ENCODE measurements around the gene HELB.
"Not testable (repeated sequence)": the region's sequence is repeated elsewhere in the genome, so short reads cannot be mapped to it uniquely, and the experiment has no call there.

HELB gene

DNA sequence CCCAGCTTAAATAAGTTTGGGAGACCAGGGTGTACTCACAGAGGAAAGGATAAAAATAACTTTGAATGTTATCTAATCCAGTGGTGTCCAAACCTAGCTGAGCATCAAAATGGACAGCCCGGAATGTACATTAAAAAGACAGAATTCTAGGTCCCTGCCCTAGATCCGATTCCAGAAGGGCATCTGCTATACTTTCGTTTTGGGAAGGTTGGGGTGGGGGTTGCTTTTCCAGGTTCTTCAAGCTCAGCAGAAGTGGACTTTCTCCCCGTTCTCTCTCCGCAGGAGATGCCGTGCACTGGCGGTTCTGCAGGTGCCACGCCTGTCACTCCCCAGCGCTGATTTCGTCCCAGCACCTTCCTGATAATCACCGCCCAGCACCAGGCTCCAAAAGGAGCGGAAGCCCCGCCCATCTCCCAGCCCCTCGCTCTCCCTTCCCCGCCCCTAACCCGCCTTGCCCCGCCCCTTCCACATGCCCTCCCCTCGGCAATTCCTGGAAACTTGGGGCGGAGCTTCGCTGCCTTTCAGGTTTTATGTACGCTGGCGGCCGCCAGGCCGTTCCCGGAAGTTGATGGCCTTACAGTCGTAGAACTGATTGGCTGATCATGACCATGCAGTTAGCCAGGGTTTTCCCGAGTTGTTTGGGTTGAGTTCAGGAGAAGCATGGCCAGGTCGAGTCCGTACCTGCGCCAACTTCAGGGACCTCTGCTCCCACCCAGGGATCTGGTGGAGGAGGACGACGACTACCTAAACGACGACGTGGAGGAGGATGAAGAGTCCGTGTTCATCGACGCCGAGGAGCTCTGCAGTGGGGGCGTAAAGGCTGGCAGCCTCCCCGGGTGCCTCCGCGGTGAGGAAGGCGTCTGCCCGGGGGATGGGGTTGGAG, at the start of gene HELB:
TSS of gene HELB (plus strand) at position 550 of the 883 bp plus-strand sequence. CDS start at position 661, 111 bp downstream.
- FAIRE-seq, result peak; percentile 98

DNA sequence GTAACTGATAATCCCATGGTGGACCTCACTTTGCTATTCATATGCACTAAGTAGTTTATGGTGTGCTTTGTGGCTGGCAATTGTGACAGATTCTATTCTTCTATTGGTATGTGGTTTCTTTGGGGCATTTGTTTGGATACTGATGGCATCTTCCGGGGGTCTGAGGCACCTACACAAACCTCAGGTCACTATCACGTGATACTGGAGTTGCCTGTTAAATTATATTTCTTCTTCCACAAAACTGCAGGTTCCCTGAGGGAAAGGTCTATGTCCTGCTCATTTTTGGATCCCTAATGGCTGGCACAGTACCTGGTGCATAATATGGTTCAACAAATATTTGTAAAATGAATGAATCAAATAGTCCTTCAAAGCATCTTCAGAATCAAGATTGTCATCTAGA, 49.5 kb upstream of the HELB start:
- FAIRE-seq, result no peak

DNA sequence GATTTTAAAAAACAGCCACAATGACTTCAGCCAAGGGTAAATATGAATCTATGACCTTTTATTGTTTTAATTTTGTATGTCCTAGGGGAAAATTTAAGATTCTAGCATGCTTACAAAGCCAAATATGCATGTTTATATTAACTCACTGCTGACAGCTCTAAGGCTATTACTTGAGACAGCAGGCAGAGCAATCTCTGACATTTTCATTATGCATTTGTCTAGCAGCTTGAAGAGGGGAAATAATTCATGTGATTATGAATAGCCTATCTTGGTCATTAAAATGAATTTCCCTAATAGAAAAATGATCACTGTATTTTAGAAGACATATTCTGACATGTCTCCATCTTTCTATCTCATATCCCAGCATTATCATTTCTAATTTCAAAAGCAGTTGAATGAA, 46.6 kb upstream of the HELB start:
- no peak for FAIRE-seq

DNA sequence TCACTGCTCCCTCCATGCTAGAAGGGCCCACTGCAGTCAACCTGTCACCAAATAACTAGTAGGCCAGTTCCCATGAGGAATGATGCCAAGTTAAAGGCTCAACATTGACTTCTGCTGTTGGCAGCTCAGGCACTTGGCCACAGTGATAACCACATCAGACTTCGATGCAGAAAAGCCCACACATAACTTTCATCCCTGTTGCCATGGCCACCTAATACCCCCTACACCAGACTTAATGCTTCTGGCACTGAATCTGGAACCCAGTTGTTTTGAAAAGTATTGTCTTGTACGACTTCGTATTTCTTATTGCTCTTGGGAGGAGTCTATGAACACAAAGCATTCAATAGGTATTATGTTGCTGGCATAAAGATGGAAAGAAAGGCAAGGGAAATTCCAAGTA, 44.3 kb upstream of the HELB start:
- no peak for FAIRE-seq

DNA sequence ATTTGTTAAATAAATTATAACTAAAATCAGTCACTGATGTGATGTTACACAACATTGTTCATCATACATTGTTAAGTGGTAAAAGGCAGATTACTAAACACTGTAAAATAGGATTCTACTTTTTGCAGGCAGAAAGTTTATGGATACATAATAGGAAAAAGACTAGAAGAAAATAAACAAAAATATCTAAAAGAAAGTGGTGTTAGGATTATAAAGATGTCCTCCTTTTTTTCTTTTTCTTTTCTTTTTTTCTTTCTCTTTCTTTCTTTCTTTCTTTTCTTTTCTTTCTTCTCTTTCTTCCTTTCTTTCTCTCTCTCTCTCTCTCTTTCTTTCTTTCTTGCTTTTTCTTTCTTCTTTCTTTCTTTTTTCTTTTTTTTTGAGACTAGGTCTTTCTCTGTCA, 39.6 kb upstream of the HELB start:
- FAIRE-seq, result no peak

DNA sequence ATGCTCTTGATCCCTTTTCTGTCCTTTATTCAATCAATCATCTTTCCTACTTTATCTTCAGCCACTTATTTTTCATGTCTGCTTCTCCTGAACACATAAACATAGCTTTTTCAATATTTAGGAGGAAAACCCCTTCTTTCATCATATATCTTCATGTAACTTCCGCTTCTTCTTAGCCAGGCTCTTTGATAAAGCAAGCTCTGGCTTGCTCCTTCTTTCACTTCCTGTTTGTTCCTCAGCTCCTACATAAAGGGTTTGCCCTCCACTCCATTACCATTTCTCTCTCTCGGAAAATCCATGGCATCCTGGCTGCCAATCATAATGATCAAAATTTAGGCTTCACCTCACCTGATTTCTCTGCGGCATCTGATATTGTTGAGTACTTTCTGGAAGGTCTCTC, 33.7 kb upstream of the HELB start:
- no peak for FAIRE-seq

DNA sequence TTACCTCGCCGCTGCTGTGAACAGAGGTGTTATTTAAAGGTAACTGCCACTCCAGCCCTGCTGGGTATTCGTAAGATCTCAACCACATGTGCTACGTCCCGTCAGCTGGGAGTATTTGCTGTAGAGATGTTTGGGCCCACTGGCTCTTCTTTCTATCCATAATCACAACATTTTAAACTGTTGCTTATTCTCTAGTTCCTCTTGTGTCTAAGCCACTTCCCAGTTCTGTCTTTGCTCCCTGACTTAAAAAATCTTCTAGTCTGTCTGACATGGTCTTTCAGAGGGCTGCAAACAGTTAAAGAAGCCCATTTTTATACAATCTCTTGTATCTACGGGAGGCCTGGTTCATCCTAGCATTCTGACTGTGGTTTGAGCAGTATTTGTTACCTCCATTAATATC, 33.2 kb upstream of the HELB start:
- no peak for FAIRE-seq

DNA sequence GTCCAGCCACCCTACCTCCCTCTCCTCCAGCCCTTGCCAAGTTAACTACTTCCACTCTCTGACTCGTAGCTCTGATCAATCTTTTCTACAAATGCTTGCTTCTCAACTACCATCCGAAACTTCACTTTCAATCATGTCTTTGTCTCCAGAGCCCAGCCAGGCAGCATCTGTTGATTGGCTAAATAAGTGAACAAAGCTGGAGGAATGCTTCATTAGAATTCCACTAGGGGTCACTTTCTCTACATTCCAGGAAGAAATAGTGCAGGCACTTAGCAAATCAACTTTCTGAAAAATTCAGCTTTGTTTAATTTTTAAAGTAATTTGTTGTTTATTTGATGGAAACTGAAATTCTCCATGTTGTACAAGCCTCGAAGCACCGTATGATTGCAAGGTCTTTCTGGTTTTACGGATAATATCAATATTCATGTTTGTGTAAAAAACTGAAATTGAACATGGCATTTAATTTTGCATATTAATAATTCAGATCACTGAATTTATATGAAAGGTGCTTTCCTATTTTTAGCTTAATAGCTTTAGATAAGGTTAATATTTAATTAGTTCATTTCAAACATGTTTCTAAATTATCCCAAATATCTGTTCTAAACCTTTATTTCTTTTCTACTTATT, 32.4 kb upstream of the HELB start:
- FAIRE-seq, result peak; percentile 91

DNA sequence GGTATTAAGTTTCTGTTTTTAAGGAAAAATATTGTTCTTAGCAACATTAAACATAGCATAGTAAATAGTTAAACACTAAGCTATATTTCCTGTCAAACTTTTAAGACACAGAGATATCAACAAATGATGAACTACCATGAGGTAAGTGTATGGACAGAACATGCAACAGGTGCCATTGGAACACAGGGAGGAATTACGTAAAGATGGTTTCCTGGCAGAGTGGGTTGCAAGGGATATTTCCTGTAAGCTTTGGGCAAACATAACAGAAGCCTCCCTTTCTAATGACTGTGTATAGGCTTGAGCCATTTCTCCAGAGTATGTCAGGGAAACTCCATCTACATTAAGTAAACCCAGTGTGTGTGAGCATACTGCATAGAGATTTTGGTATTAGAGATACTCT, 31.7 kb upstream of the HELB start:
- no peak for FAIRE-seq

DNA sequence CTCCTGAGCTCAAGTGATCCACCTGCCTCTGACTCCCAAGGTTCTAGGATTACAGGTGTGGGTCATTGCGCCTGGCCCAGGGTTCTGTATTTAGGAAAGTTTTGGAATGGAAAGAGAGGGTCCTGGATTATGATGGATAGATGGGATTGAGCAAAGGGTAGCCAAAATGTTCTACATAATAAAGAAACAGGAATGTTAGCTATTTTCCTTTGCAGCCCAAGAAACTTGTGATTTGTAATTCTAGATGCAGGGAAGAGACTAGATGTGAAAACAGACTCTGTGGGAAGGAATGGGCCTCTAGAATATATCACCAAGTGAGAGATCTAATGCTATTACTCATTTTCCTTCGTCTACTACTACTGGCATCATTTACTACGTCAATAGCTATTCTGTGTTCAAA, 29.6 kb upstream of the HELB start:
- FAIRE-seq, result no peak

DNA sequence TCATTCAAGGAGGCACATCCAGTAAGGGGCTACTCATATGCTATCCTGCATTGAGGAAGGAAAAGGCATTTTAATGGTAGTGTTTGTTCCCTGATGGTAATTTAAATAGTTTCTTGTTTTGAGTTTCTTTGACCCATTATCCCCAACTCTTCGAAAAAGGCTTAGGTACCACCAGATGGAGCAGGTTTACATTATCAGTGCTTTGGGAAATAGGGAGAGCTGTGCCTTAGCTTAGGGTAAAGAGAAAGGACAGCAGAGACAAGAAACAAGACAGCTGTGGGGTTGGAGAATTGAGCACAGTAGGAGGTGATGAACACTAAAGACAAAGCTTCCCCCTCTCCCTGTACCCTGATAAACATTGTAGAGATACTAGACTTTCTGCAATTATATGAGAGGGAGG, 29.1 kb upstream of the HELB start:
- FAIRE-seq, result no peak

DNA sequence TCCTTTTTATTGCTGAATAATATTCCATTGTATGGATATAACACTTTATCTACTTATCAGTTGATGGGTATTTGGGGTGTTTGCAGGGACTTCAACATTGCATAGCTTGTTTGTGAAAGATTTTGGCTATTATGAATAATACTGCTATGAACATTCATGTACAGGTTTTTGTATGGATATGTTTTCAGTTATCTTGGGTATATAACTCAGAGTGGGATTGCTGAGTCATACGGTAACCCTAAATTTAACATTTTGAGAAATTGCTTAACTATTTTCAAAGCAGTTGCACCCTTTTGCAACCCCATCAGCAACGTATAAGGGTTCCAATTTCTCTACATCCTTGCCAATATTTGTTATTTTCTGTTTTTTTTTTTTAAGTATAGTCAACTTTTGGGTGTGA, 27.3 kb upstream of the HELB start:
- no peak for FAIRE-seq

DNA sequence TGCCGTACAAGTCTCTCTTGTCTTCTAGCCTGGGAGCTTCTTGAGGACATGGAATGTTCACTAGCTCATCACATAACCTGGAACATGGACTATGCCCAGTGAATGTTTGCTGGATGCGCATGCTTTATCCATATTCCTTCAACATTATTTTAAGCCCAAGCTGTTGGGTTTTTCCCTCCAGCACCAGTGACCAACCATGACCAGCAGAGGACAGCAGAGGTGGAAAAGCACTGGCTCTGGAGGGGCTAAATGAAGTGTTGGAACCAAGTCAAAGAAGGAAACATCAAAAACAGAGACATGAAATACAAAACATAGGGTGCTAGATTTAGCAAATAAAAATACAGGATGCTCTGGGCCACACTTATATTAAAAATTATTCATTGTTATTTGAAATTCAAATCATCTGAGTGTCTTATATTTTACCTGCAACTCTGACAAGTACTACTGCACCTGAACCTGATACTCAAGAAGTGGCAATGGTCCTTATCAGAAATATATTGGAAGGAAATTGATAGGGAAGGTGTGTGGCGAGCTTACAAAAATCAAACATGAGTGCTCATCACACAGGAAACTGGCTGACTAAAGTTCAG, 23.1 kb upstream of the HELB start:
- no peak for FAIRE-seq

DNA sequence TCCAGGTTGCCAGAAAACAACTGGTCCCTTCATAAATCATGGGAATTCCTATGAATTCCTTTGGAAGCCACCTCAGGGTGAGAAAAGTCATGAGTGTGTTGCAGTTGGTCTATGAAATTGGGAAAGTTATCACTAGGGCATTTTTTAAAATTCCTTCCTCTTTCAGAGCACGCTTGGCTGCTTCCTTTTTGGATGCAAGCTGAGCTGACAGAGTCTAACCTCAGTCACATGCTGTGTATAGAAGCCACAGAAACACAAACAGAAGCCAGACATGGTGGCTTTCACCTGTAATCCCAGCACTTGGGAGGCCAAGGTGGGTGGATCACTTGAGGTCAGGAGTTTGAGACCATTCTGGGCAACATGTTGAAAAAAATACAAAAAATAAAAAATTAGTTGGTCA, 21.7 kb upstream of the HELB start:
- FAIRE-seq, result no peak

DNA sequence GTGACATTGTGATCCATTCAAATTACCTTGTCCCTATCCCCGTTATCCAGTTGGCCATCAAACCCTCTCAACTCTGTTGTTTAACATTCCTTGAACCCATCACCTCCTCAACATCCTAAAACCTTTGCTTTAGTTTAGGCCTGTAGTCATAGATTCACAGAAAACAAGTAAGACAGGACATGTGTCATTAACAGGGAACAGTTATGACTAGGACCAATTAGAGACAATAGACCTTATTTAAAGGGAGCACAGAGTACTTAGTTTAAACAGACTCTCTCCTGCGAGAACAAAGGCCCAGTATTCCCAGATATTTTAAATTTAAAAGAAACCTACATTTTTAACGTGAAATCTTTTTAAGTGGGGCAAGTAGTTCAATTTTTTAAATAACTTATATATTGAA, 20.0 kb upstream of the HELB start:
- no peak for FAIRE-seq

DNA sequence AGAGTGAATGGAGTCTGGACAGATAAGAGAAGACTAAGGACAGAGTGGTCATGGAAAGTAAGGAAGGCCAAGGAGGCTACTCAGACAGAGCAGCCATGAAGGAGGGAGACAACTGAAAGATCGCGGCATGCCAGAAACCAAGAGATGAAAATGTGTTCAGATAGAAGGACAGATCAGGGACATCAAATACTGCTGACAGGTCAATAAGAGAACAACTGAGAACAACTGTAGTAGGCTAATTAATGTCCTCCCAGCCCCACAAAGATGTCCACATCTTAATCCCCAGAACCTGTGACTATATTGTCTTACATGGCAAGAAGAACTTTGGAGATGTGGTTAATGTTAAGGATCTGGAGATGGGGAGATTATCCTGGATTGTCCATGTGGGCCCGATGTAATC, 15.0 kb upstream of the HELB start:
- FAIRE-seq, result no peak

DNA sequence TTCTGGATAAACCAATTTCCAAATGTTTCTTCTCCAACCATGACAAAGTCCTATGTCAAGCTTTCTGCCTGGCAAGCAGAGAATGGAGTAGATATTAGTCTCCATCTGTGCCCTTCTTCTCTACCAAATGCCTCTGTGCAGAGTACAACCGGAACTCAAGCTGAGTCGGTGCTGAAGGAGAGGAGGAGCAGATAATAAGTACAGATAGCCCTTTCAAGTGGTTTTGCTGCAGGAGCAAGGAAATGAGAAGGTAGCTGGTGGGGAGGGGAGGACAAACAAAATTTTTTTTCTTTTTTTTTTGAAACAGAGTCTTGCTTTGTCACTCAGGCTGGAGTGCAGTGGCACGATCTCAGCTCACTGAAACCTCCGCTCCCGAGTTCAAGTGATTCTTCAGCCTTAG, 14.2 kb upstream of the HELB start:
- FAIRE-seq, result no peak

DNA sequence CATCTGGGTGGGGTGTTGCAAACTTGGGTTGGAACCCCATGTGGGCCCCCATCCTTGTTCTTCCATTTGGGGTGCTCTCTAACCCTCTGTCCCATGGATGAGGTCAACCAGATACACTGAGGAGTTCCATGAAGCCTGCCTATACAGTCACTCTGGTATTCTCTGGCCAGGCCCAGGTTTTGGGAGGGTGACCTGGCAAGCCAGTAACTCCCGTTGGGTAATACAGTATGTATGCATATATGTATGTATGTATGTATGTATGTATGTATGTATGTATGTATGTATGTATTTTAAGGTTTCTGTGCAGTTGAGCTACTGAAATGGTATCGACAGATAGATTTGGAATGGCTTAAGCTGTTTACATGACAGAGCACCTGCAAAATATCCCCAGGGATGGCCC, 12.8 kb upstream of the HELB start:
- no peak for FAIRE-seq

DNA sequence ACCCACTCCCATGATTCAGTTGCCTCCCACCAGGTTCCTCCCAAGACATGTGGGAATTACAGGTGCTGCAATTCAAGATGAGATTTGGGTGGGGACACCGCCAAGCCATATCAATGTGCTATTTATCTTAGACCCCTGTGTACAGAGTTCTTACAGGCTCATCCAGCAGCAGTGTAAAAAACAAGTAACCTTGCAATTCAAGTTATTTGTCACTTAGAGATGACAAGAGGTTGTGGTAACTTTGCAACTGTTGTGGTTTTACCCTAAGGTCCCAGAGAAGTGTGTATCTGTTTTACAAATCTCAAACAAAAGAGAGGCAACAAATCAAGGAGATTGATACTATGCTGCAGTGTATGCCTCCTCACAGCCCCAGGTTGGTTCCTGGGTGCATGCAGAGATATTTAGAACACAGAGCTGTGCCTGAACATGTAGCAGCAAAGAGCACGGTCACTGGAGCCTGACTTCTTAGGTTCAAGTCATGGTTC, 11.5 kb upstream of the HELB start:
- no peak for FAIRE-seq

DNA sequence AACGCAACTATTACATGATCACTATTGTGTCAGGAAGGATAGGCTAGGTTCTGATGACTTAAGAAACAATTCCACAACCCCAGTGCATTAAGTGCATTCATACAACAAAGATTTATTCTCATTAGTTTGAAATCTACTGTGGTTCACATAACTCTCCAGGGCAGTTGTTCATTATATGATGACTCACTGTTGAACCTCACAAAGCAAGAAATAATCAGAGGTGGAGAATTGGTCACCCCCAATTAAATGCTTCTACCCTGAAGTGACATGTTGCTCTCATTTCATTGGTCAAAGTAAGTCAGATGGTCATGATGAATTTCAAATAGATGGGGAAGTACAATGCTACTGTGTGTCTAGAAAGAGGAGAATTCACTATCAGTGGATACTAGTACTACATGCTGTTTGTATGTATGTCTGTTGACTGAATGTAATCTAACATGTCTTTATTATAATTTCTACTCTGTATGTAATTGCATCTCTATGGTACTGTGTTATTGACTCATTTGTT, 6.1 kb upstream of the HELB start:
- no peak for FAIRE-seq

DNA sequence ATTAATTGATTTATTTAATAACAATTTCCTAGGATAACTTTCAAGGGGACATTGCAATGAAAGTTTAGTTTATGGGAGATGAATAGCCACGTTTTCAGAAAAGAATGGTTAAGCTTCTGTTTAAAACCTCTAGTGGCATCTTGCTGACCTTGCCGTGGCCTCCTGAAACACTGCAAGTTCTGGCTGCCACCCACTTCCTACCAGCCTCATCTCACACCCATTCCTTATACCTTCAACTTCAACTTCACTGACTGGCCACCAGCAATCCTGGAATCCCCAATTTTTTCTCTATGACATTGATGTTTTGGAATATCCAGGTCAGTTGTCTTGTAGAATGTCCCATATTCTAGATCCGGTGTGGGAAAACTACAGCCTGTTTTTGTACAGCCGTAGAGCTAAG, 5.2 kb upstream of the HELB start:
- no peak for FAIRE-seq

DNA sequence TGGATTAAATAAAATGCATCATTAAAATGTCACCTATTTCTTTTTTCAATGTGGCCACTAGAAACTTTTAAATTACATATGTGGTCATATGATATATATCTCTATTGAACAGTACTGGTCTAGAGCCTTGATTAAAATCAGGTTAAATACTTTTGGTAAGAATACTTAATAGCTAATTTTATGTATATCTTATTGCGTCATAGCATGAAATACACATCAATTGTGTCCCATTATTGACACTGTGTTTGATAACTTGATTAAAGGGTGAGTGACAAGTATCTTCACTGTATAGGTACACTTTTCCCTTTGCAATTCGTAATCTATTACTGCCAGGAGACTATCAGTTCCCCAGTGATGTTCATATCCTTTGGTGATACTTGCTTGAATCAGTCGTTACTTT, 4.4 kb upstream of the HELB start:
- no peak for FAIRE-seq

DNA sequence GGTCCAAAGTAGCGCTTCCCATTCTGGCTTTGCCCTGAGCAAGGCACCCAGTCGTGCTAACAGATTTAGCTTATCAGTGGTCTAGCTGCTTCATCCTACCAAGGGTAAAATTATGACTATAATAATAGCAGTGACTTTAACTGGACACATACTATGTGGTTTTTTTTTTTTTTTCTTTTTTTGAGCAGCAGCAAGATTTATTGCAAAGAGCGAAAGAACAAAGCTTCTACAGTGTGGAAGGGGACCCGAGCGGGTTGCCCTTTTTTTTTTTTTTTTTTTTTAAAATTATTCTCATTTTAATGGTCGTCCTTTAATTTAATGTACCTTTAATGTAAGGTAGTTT, 505 bp downstream of the HELB start:
- FAIRE-seq, result no peak

DNA sequence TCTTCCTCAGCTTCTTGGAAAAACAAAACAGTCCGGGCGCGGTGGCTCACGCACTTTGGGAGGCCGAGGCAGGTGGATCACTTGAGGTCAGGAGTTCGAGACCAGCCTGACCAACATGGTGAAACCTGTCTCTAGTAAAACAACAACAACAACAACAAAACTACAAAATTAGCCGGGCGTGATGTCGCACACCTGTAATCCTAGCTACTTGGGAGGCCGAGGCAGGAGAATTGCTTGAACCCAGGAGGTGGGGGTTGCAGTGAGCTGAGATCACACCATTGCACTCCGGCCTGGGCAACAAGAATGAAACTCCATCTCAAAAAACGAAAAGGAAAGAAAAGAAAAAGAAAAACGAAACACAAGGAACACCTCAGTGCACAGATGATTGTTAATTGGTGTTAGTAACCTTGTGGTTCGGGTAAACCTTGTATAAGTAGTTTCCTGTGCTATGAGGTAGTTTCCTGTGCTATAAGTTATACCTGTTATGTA, 1.1 kb downstream of the HELB start:
- FAIRE-seq, result not testable (repeated sequence)
